Trophoblast cell (in vitro differentiated cells and primary cell): ENCODE measurements around the gene TNP1.

Experiments used
- DNase-seq, 2 donors: peaks; one replicate each; pipeline ENCODE4 v3.0.0-alpha.2; 2016
- H2AFZ ChIP-seq: 2 replicates; pipeline ENCODE4 v1.6.1; 2013; ENCODE audit warnings: low read length, moderate library complexity, mild to moderate bottlenecking; ENCODE audit not compliant: insufficient read depth, poor library complexity
- H2AK5ac ChIP-seq: 2 replicates; pipeline ENCODE4 v1.6.1; 2013; ENCODE audit warnings: mild to moderate bottlenecking, low read length
- H2BK120ac ChIP-seq: 2 replicates; pipeline ENCODE4 v1.6.1; 2013; ENCODE audit warnings: low read length, mild to moderate bottlenecking, moderate library complexity; ENCODE audit not compliant: insufficient read depth, poor library complexity
- H2BK12ac ChIP-seq: 2 replicates; pipeline ENCODE4 v1.6.1; 2013; ENCODE audit warnings: mild to moderate bottlenecking, low read length, moderate library complexity
- H2BK5ac ChIP-seq: 2 replicates; pipeline ENCODE4 v1.6.1; 2013; ENCODE audit warnings: low read length, low read depth, moderate library complexity, mild to moderate bottlenecking; ENCODE audit not compliant: poor library complexity
- H3K14ac ChIP-seq: 2 replicates; pipeline ENCODE4 v1.6.1; 2013; ENCODE audit warnings: mild to moderate bottlenecking, low read length
- H3K18ac ChIP-seq: 2 replicates; pipeline ENCODE4 v1.6.1; 2013; ENCODE audit warnings: mild to moderate bottlenecking, low read length
- H3K23ac ChIP-seq: 2 replicates; pipeline ENCODE4 v1.6.1; 2013; ENCODE audit warnings: low read length
- H3K27ac ChIP-seq: 2 replicates; pipeline ENCODE4 v1.5.1; 2013; ENCODE audit warnings: low read depth, mild to moderate bottlenecking, inconsistent platforms, low read length, moderate library complexity
- H3K27me3 ChIP-seq: 2 replicates; pipeline ENCODE4 v1.6.1; 2013; ENCODE audit warnings: inconsistent platforms, mild to moderate bottlenecking, low read length, moderate library complexity; ENCODE audit not compliant: insufficient read depth
- H3K36me3 ChIP-seq, 2 experiments: 1 replicate in 1 of 2; 2 replicates in 1 of 2; pipeline ENCODE4 v1.6.1; 2013; ENCODE audit warnings: low read length in 2 of 2, mild to moderate bottlenecking in 2 of 2, moderate library complexity in 1 of 2; ENCODE audit not compliant: insufficient read depth in 2 of 2, control insufficient read depth in 1 of 2
- H3K4ac ChIP-seq: 2 replicates; pipeline ENCODE4 v1.6.1; 2013; ENCODE audit warnings: low read depth, mild to moderate bottlenecking, low read length, moderate library complexity
- H3K4me1 ChIP-seq, 2 experiments: 1 replicate in 1 of 2; 2 replicates in 1 of 2; pipeline ENCODE4 v1.6.1; 2013; ENCODE audit warnings: low read length in 2 of 2, mild to moderate bottlenecking in 2 of 2, moderate library complexity in 1 of 2; ENCODE audit not compliant: insufficient read depth in 2 of 2, control insufficient read depth in 1 of 2
- H3K4me2 ChIP-seq: 2 replicates; pipeline ENCODE4 v1.6.1; 2013; ENCODE audit warnings: inconsistent platforms, mild to moderate bottlenecking, low read length, moderate library complexity
- H3K4me3 ChIP-seq: 2 replicates; pipeline ENCODE4 v1.5.1; 2013; ENCODE audit warnings: mild to moderate bottlenecking, low read depth, low read length, inconsistent platforms
- H3K79me1 ChIP-seq: one replicate; pipeline ENCODE4 v1.6.1; 2013; ENCODE audit warnings: low read length
- H3K79me2 ChIP-seq: 2 replicates; pipeline ENCODE4 v1.6.1; 2013; ENCODE audit warnings: low read length, mild to moderate bottlenecking; ENCODE audit not compliant: control insufficient read depth, insufficient read depth, poor library complexity
- H3K9ac ChIP-seq: 2 replicates; pipeline ENCODE4 v1.6.1; 2013; ENCODE audit warnings: mild to moderate bottlenecking, low read length
- H3K9me3 ChIP-seq: 2 replicates; pipeline ENCODE4 v1.6.1; 2013; ENCODE audit warnings: low read depth, mild to moderate bottlenecking, control low read depth, inconsistent platforms, low read length; ENCODE audit not compliant: insufficient read depth
- H4K12ac ChIP-seq: 2 replicates; pipeline ENCODE4 v1.6.1; 2013; ENCODE audit warnings: low read depth, mild to moderate bottlenecking, low read length, moderate library complexity
- H4K8ac ChIP-seq: 2 replicates; pipeline ENCODE4 v1.6.1; 2013; ENCODE audit warnings: low read depth, mild to moderate bottlenecking, low read length, moderate library complexity
- H4K91ac ChIP-seq: one replicate; pipeline ENCODE4 v1.6.1; 2013; ENCODE audit warnings: low read depth, mild to moderate bottlenecking, low read length, moderate library complexity
- WGBS: extraction: QIAGEN DNeasy Blood & Tissue Kit; methylation state at CpG from one replicate; pipeline ENCODE4 v1.1.7; 2013; ENCODE audit warnings: missing lambda C conversion rate; ENCODE audit not compliant: insufficient read length, insufficient coverage; ENCODE audit errors: extremely low coverage; 5-methylcytosine and 5-hydroxymethylcytosine counted together

TNP1 gene

DNA sequence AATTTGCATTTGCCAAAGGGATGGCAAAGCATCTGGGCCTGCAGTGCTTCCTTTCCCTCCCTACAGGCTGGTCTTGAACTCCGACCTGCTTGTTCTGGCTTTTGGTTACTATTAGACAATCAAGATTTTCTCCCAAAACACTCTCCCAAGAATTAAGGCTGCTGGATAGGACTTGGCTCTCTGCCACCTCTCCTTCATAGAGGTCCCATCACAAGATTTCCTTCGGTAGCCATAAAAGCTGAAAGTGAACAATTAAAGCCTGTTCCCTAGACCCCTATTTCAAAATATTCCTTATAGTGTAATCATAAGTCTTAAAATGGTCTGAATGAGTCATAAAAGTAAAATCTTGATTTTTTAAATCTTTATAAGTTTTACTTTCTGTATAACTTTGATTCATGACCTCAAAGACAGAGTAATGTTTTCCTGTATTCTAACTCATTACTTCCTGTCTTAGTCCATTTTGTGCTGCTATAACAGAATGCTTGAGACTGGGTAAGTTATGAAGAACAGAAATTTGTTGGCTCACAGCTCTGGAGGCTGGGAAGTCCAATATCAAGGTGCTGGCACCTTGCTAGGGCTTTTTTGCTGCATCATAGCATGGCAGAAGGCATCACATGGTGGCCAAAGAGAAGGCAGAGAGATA, 37.8 kb upstream of the TNP1 start:
- no peak for DNase-seq
- Histone ChIP-seq H2BK5ac (no peak overlapping the region), H3K4me2 (no peak overlapping the region), H3K14ac (no peak overlapping the region), H2AK5ac (no peak overlapping the region), H3K4me1 (peaks cover 0 to 8% of the 10 kb centered on the region in 2 experiments), H4K8ac (no peak overlapping the region), H3K18ac (no peak overlapping the region), H3K79me1 (no peaks in the 10 kb centered on the region), H3K4me3 (no peak overlapping the region), H3K79me2 (no peaks in the 10 kb centered on the region), H2BK120ac (no peak overlapping the region), H3K9me3 (peaks cover 5% of the 10 kb centered on the region), H3K27ac (no peak overlapping the region), H2AFZ (no peak overlapping the region), H2BK12ac (no peak overlapping the region), H4K12ac (no peak overlapping the region), H4K91ac (no peak overlapping the region), H3K27me3 (no peaks in the 10 kb centered on the region), H3K9ac (no peak overlapping the region), H3K4ac (no peak overlapping the region), H3K36me3 (no peaks in the 10 kb centered on the region), H3K23ac (no peak overlapping the region)
- no CpG with 5 or more reads among the region's 2 CpGs for WGBS

- Histone ChIP-seq H2BK120ac (no peak overlapping the region), H3K9ac (no peak overlapping the region), H3K23ac (no peak overlapping the region), H4K8ac (no peak overlapping the region), H2BK12ac (no peak overlapping the region), H3K27me3 (peaks cover 7% of the 10 kb centered on the region), H3K79me2 (no peaks in the 10 kb centered on the region), H4K91ac (no peak overlapping the region), H3K4me3 (no peak overlapping the region), H3K4me2 (no peak overlapping the region), H3K27ac (no peak overlapping the region), H3K14ac (no peak overlapping the region), H3K18ac (no peak overlapping the region), H3K4me1 (peaks cover 0 to 7% of the 10 kb centered on the region in 2 experiments), H3K9me3 (peaks cover 4% of the 10 kb centered on the region), H3K36me3 (no peaks in the 10 kb centered on the region), H4K12ac (no peak overlapping the region), H3K79me1 (no peaks in the 10 kb centered on the region), H3K4ac (no peak overlapping the region), H2AK5ac (no peak overlapping the region), H2AFZ (no peak overlapping the region), H2BK5ac (no peak overlapping the region)
- WGBS, result no CpG with 5 or more reads among the region's 2 CpGs
- DNase-seq, result no peak
Observed at GRCh38 chr2:216890138-216890537, 30.3 kb upstream of the TNP1 start.

- H3K18ac ChIP-seq, result no peak overlapping the region
- no peak overlapping the region for H4K12ac ChIP-seq
- H2BK120ac ChIP-seq, result no peak overlapping the region
- H2BK5ac ChIP-seq, result no peak overlapping the region
- H3K36me3 ChIP-seq, result no peaks in the 10 kb centered on the region
- no peak overlapping the region for H3K27ac ChIP-seq
- H4K8ac ChIP-seq, result no peak overlapping the region
- H3K9me3 ChIP-seq, result peaks cover 4% of the 10 kb centered on the region
- no peak overlapping the region for H3K23ac ChIP-seq
- H3K4me1 ChIP-seq, result peaks cover 0 to 5% of the 10 kb centered on the region in 2 experiments
- no peak overlapping the region for H3K4me3 ChIP-seq
- no peak for DNase-seq
- H3K9ac ChIP-seq, result no peak overlapping the region
- no peak overlapping the region for H4K91ac ChIP-seq
- no peak overlapping the region for H2AFZ ChIP-seq
- no peak overlapping the region for H3K4me2 ChIP-seq
- H3K14ac ChIP-seq, result no peak overlapping the region
- no peak overlapping the region for H2BK12ac ChIP-seq
- no peak overlapping the region for H2AK5ac ChIP-seq
- no peaks in the 10 kb centered on the region for H3K79me2 ChIP-seq
- H3K4ac ChIP-seq, result no peak overlapping the region
- no peaks in the 10 kb centered on the region for H3K79me1 ChIP-seq
- no CpG with 5 or more reads among the region's 8 CpGs for WGBS
- H3K27me3 ChIP-seq, result peaks cover 7% of the 10 kb centered on the region
Observed at GRCh38 chr2:216888887-216889622, 29.2 kb upstream of the TNP1 start.

DNA sequence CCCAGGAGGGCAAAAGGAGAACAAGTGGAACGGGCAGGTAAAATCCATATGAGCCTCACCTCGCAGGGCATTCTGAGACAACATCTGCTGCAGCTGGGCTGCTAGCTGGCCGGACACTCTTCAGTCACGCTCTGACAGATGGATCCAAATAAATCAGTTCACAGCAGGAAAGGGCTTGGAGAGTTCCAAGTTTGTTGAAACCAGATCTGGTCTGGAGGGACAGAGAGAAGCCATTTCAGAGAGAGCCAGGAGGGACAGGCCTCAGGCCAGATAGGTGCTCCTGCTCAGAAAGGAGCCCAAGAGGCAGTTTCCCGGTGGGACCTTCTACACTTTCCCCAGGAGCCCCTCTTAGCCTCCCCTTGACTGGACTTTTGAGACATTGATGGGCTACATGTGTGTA, 28.2 kb upstream of the TNP1 start:
- no peak overlapping the region for H4K8ac ChIP-seq
- peak overlapping the region; percentile 2 for H3K4me3 ChIP-seq
- no peak overlapping the region for H3K4ac ChIP-seq
- no peaks in the 10 kb centered on the region for H3K79me1 ChIP-seq
- peaks cover 7% of the 10 kb centered on the region for H3K27me3 ChIP-seq
- no peak overlapping the region for H3K18ac ChIP-seq
- H2BK5ac ChIP-seq, result no peak overlapping the region
- no peaks in the 10 kb centered on the region for H3K36me3 ChIP-seq
- peaks cover 0 to 3% of the 10 kb centered on the region in 2 experiments for H3K4me1 ChIP-seq
- H3K9ac ChIP-seq, result no peak overlapping the region
- DNase-seq, result no peak
- no peak overlapping the region for H3K27ac ChIP-seq
- no peak overlapping the region for H4K12ac ChIP-seq
- H3K14ac ChIP-seq, result no peak overlapping the region
- H2AFZ ChIP-seq, result no peak overlapping the region
- no peak overlapping the region for H3K4me2 ChIP-seq
- H4K91ac ChIP-seq, result no peak overlapping the region
- no CpG with 5 or more reads among the region's 5 CpGs for WGBS
- H2BK120ac ChIP-seq, result no peak overlapping the region
- H3K79me2 ChIP-seq, result no peaks in the 10 kb centered on the region
- no peak overlapping the region for H3K23ac ChIP-seq
- no peak overlapping the region for H2BK12ac ChIP-seq
- peaks cover 4% of the 10 kb centered on the region for H3K9me3 ChIP-seq
- no peak overlapping the region for H2AK5ac ChIP-seq
